Measurements from ENCODE around the gene CLPX. TPM values are rescaled to one million over a fixed set of nuclear protein-coding genes. Genes with fewer than 3 reads are reported as not detected.
"Not testable (repeated sequence)": the region's sequence is repeated elsewhere in the genome, so short reads cannot be mapped to it uniquely, and the experiment has no call there.

The CLPX gene
- polyA plus RNA-seq, result 50.0 TPM
- long read RNA-seq, donor 1, full-length matches to known transcripts, result 4 of 9 reads
- long read RNA-seq, donor 1, partial matches to known transcripts, result 5 of 9 reads
- long read RNA-seq, donor 1, other reads (novel, unspliced or antisense), result 0 of 9 reads
- long read RNA-seq, donor 2, full-length matches to known transcripts, result 8 of 13 reads
- long read RNA-seq, donor 2, partial matches to known transcripts, result 5 of 13 reads
- long read RNA-seq, donor 2, other reads (novel, unspliced or antisense), result 0 of 13 reads
- long read RNA-seq, donor 3, result 0 reads
- long read RNA-seq, donor 4, result 0 reads
- long read RNA-seq, donor 5, full-length matches to known transcripts, result 3 of 3 reads
- long read RNA-seq, donor 5, partial matches to known transcripts, result 0 of 3 reads
- long read RNA-seq, donor 5, other reads (novel, unspliced or antisense), result 0 of 3 reads
- long read RNA-seq, donor 6, full-length matches to known transcripts, result 4 of 4 reads
- long read RNA-seq, donor 6, partial matches to known transcripts, result 0 of 4 reads
- long read RNA-seq, donor 6, other reads (novel, unspliced or antisense), result 0 of 4 reads
- long read RNA-seq, donor 7, full-length matches to known transcripts, result 3 of 3 reads
- long read RNA-seq, donor 7, partial matches to known transcripts, result 0 of 3 reads
- long read RNA-seq, donor 7, other reads (novel, unspliced or antisense), result 0 of 3 reads
- long read RNA-seq, donor 8, full-length matches to known transcripts, result 5 of 10 reads
- long read RNA-seq, donor 8, partial matches to known transcripts, result 5 of 10 reads
- long read RNA-seq, donor 8, other reads (novel, unspliced or antisense), result 0 of 10 reads
- long read RNA-seq, donor 9, full-length matches to known transcripts, result 6 of 11 reads
- long read RNA-seq, donor 9, partial matches to known transcripts, result 5 of 11 reads
- long read RNA-seq, donor 9, other reads (novel, unspliced or antisense), result 0 of 11 reads
- long read RNA-seq, donor 10, full-length matches to known transcripts, result 8 of 17 reads
- long read RNA-seq, donor 10, partial matches to known transcripts, result 9 of 17 reads
- long read RNA-seq, donor 10, other reads (novel, unspliced or antisense), result 0 of 17 reads
- long read RNA-seq, donor 11, result 0 reads

DNA sequence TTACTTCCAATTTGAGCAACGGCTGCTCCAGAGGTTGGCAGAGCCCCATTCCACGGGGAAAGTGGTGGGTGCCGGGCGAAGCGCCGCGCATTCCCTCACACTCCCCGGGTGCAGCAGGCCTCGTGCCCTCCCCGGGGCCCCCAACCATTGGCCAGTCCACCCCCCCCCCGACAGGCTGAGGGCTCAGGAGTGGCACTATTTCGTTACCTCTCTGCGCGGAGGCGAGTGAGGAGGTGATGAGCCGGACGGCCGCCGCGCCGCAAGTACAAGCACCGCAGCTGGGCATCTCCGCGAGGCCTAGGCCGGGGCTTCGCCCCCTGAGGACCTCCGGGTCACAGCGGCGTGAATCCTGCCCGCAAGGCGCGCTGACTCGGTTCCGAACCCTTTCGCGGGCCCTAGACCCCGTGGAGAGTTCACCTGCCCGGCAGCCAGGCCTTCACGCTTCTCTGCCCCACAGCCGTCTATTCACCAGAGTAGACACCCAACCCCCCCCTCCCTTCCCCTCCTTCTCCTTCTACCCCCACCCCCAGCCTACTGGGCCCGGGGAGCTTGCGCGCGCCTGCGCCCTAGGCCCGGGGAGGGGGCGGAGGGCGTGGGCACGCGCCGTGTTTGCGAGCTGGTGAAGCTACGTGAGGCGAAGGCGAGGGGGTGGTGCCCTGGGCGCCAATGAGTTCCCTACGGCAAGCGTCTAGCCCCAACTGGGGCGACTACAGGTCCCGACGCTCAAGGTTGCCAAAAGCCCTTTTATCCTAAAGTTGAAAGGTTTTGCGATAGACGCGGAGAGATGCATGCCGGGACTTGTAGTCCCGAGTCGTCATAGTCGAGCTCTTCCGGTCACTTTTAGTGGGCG is at the start of gene CLPX:
CLPX (minus strand) TSS at position 475 of the 850 bp plus-strand sequence; CDS start at position 286, 189 bp downstream.
- DNase-seq, result peak; percentile 94 to 97
- no peaks in the 10 kb centered on the region for H3K9me3 ChIP-seq (ENCODE audit: control insufficient read depth, low read depth, low read length)
- H3K36me3 ChIP-seq (ENCODE audit: control insufficient read depth, insufficient read depth, low read length), result peaks cover 5% of the 10 kb centered on the region
- H3K4me1 ChIP-seq (ENCODE audit: control insufficient read depth, insufficient read depth, low read length), result peaks cover 6% of the 10 kb centered on the region
- H3K4me3 ChIP-seq (ENCODE audit: low read length), result peak within 1 kb of the TSS; percentile 93
- WGBS (ENCODE audit: insufficient coverage, low lambda C conversion rate), result no CpG with 5 or more reads among the region's 70 CpGs
- H3K27ac ChIP-seq (ENCODE audit: low read length), result peak within 1 kb of the TSS; percentile 93
- no peaks in the 10 kb centered on the region for H3K27me3 ChIP-seq (ENCODE audit: control insufficient read depth, insufficient read depth, low read length)

GRCh38 chr15:65233696-65234095 is 48.6 kb upstream of the CLPX start:
- Histone ChIP-seq H3K4me1 (ENCODE audit: control insufficient read depth, insufficient read depth, low read length) (peaks cover 20% of the 10 kb centered on the region), H3K9me3 (ENCODE audit: control insufficient read depth, low read depth, low read length) (no peaks in the 10 kb centered on the region), H3K27ac (ENCODE audit: low read length) (no peak overlapping the region), H3K36me3 (ENCODE audit: control insufficient read depth, insufficient read depth, low read length) (no peaks in the 10 kb centered on the region), H3K27me3 (ENCODE audit: control insufficient read depth, insufficient read depth, low read length) (no peaks in the 10 kb centered on the region), H3K4me3 (ENCODE audit: low read length) (no peak overlapping the region)
- no peak for DNase-seq
- 87% methylated on average over 3 of the region's 5 CpGs for WGBS (ENCODE audit: insufficient coverage, low lambda C conversion rate)

GRCh38 chr15:65232520-65232919 is 47.4 kb upstream of the CLPX start:
- WGBS (ENCODE audit: insufficient coverage, low lambda C conversion rate), result no CpG with 5 or more reads among the region's 3 CpGs
- no peak overlapping the region for H3K27ac ChIP-seq (ENCODE audit: low read length)
- DNase-seq, result no peak

GRCh38 chr15:65231306-65231705 is 46.2 kb upstream of the CLPX start:
- peak; percentile 38 to 63 for DNase-seq
- Histone ChIP-seq H3K9me3 (ENCODE audit: control insufficient read depth, low read depth, low read length) (no peaks in the 10 kb centered on the region), H3K4me3 (ENCODE audit: low read length) (no peak overlapping the region), H3K27ac (ENCODE audit: low read length) (peak overlapping the region; percentile 60), H3K27me3 (ENCODE audit: control insufficient read depth, insufficient read depth, low read length) (no peaks in the 10 kb centered on the region), H3K4me1 (ENCODE audit: control insufficient read depth, insufficient read depth, low read length) (peaks cover 6% of the 10 kb centered on the region), H3K36me3 (ENCODE audit: control insufficient read depth, insufficient read depth, low read length) (no peaks in the 10 kb centered on the region)
- 89% methylated on average over 3 of the region's 10 CpGs for WGBS (ENCODE audit: insufficient coverage, low lambda C conversion rate)

More at GRCh38 chr15:65232520-65232919, 47.4 kb upstream of the CLPX start:
- Histone ChIP-seq H3K4me1 (ENCODE audit: control insufficient read depth, insufficient read depth, low read length) (peaks cover 13% of the 10 kb centered on the region), H3K4me3 (ENCODE audit: low read length) (no peak overlapping the region), H3K9me3 (ENCODE audit: control insufficient read depth, low read depth, low read length) (no peaks in the 10 kb centered on the region), H3K27me3 (ENCODE audit: control insufficient read depth, insufficient read depth, low read length) (no peaks in the 10 kb centered on the region), H3K36me3 (ENCODE audit: control insufficient read depth, insufficient read depth, low read length) (no peaks in the 10 kb centered on the region)

DNA sequence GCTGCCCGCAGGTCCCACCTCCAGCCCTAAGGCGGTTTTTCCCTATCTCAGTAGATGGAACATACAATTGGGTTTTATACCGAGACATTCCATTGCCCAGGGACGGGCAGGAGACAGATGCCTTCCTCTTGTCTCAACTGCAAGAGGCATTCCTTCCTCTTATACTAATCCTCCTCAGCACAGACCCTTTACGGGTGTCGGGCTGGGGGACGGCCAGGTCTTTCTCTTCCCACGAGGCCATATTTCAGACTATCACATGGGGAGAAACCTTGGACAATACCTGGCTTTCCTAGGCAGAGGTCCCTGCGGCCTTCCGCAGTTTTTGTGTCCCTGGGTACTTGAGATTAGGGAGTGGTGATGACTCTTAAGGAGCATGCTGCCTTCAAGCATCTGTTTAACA is 41.8 kb upstream of the CLPX start:
- H3K36me3 ChIP-seq (ENCODE audit: control insufficient read depth, insufficient read depth, low read length); DNase-seq; H3K9me3 ChIP-seq (ENCODE audit: control insufficient read depth, low read depth, low read length); H3K27ac ChIP-seq (ENCODE audit: low read length); H3K4me3 ChIP-seq (ENCODE audit: low read length); H3K27me3 ChIP-seq (ENCODE audit: control insufficient read depth, insufficient read depth, low read length): not testable (repeated sequence)
- no CpG with 5 or more reads among the region's 10 CpGs for WGBS (ENCODE audit: insufficient coverage, low lambda C conversion rate)
- peaks cover 21% of the 10 kb centered on the region for H3K4me1 ChIP-seq (ENCODE audit: control insufficient read depth, insufficient read depth, low read length)

GRCh38 chr15:65226221-65226620 is 41.1 kb upstream of the CLPX start:
- no peak for DNase-seq
- H3K27ac ChIP-seq (ENCODE audit: low read length), result no peak overlapping the region
- H3K4me3 ChIP-seq (ENCODE audit: low read length), result no peak overlapping the region
- H3K27me3 ChIP-seq (ENCODE audit: control insufficient read depth, insufficient read depth, low read length), result no peaks in the 10 kb centered on the region
- no peaks in the 10 kb centered on the region for H3K9me3 ChIP-seq (ENCODE audit: control insufficient read depth, low read depth, low read length)
- WGBS (ENCODE audit: insufficient coverage, low lambda C conversion rate), result no CpG with 5 or more reads among the region's 3 CpGs
- no peaks in the 10 kb centered on the region for H3K36me3 ChIP-seq (ENCODE audit: control insufficient read depth, insufficient read depth, low read length)
- peaks cover 23% of the 10 kb centered on the region for H3K4me1 ChIP-seq (ENCODE audit: control insufficient read depth, insufficient read depth, low read length)

GRCh38 chr15:65223996-65224395 is 38.9 kb upstream of the CLPX start:
- no peaks in the 10 kb centered on the region for H3K36me3 ChIP-seq (ENCODE audit: control insufficient read depth, insufficient read depth, low read length)
- no peaks in the 10 kb centered on the region for H3K27me3 ChIP-seq (ENCODE audit: control insufficient read depth, insufficient read depth, low read length)
- peaks cover 23% of the 10 kb centered on the region for H3K4me1 ChIP-seq (ENCODE audit: control insufficient read depth, insufficient read depth, low read length)
- no peak overlapping the region for H3K27ac ChIP-seq (ENCODE audit: low read length)
- no peak overlapping the region for H3K4me3 ChIP-seq (ENCODE audit: low read length)
- H3K9me3 ChIP-seq (ENCODE audit: control insufficient read depth, low read depth, low read length), result no peaks in the 10 kb centered on the region
- DNase-seq, result no peak
- no CpG with 5 or more reads among the region's 6 CpGs for WGBS (ENCODE audit: insufficient coverage, low lambda C conversion rate)

GRCh38 chr15:65222891-65223290 is 37.7 kb upstream of the CLPX start:
- Histone ChIP-seq H3K4me1 (ENCODE audit: control insufficient read depth, insufficient read depth, low read length) (peaks cover 23% of the 10 kb centered on the region), H3K36me3 (ENCODE audit: control insufficient read depth, insufficient read depth, low read length) (no peaks in the 10 kb centered on the region), H3K27ac (ENCODE audit: low read length) (no peak overlapping the region), H3K4me3 (ENCODE audit: low read length) (no peak overlapping the region), H3K27me3 (ENCODE audit: control insufficient read depth, insufficient read depth, low read length) (no peaks in the 10 kb centered on the region), H3K9me3 (ENCODE audit: control insufficient read depth, low read depth, low read length) (no peaks in the 10 kb centered on the region)
- DNase-seq, result no peak
- no CpG with 5 or more reads among the region's 4 CpGs for WGBS (ENCODE audit: insufficient coverage, low lambda C conversion rate)

GRCh38 chr15:65221697-65222096 is 36.6 kb upstream of the CLPX start:
- no peaks in the 10 kb centered on the region for H3K27me3 ChIP-seq (ENCODE audit: control insufficient read depth, insufficient read depth, low read length)
- WGBS (ENCODE audit: insufficient coverage, low lambda C conversion rate), result no CpG with 5 or more reads among the region's 2 CpGs
- H3K9me3 ChIP-seq (ENCODE audit: control insufficient read depth, low read depth, low read length), result no peaks in the 10 kb centered on the region
- peak overlapping the region; percentile 92 for H3K27ac ChIP-seq (ENCODE audit: low read length)
- DNase-seq, result peak; percentile 69 to 78
- no peaks in the 10 kb centered on the region for H3K36me3 ChIP-seq (ENCODE audit: control insufficient read depth, insufficient read depth, low read length)
- H3K4me1 ChIP-seq (ENCODE audit: control insufficient read depth, insufficient read depth, low read length), result peaks cover 23% of the 10 kb centered on the region
- H3K4me3 ChIP-seq (ENCODE audit: low read length), result no peak overlapping the region
